Stimulated activated naive CD8-positive, alpha-beta T cell treated with anti-CD3 and anti-CD28 coated beads, Interleukin-15, Interleukin-2, amounts not matched to agents 100 U/mL and 50 U/mL, for 24 hours (primary cell): ENCODE results near the gene CHMP4B.

Source experiments
- ATAC-seq: fragments of 150-1000 bp; cut with Tn5 transposase; one replicate; pipeline ENCODE4 v1.10.0; 2021
- DNase-seq: peaks from one replicate; pipeline ENCODE4 v3.0.0; 2021

Gene CHMP4B

DNA sequence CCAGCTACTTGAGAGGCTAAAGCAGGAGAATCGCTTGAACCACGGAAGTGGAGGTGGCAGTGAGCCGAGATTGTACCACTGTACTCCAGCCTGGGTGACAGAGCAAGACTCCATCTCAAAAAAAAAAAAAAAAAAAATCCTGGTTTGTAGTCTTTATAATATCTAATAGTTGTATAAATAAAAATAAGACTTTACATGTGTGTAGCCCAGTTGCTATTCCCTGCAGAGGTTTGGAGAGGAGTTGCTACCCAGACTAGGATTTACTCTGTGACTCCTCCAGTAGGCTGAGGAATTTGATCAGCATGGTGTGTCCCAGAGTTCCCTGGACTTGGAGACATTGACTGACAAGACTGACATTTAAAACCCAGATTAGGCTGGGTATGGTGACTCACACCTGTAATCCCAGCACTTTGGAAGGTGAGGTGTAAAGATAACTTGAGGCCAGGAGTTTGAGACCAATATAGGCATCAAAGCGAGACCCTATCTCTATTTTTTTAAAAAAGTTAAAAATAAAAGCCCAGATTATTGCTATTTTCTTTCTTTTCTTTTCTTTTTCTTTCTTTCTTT, 10.2 kb downstream of the CHMP4B start:
- DNase-seq, result no peak
- no peak for ATAC-seq

DNA sequence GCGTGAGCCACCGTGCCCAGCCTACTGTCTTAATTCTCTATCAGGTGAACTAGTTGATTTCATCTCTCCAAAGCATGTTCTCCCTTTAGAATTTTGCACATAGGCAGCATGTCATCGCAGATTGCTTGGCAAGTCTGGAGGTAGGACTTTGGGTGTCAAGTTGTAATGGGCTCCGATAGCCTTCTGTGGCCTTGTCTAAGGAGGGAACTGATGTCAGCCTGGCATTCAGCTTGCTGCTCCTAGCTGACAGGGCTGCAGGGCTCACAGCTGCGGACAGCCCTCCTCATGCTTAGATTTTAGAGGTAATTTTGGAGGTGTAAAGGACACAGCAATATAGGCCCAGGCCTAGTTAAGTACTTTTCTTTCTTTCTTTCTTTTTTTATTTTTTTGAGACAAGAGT, 11.3 kb downstream of the CHMP4B start:
- DNase-seq (no peak), ATAC-seq (no peak)

DNA sequence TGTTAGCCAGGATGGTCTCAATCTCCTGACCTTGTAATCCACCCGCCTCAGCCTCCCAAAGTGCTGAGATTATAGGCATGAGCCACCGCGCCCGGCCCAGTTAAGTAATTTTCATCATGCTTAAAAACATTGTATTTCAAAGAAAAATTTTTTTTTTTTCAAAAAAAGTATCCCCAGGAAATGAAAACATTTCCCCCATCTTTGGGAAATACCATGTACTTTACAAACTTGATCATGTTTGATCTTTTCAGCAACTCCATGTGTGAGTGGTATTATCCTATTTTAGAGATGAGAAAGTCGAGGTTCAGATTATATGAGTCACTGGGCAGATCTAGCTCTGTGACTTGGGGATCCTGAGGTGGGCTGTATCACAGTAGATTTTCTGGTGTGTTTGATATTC, 11.8 kb downstream of the CHMP4B start:
- no peak for ATAC-seq
- DNase-seq, result no peak

DNA sequence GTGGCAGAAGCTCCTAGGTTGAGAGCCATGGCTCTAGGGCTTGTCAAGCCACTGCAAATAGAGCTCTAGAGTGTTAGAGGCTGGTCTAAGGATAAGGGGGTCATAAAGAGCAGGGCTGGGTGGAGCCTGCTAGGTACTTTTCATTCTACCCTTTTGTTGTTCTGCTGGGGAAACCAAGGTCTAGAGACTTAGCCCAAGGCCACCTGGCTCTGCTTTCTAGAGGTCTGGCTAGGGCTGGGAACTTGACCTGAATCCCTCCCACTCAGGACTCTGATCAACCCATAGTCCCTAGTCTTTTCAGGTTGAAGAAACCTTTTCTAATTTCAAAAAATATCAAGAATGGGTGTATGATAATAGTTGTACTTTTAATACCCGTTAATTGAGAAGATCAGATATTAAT, 13.7 kb downstream of the CHMP4B start:
- ATAC-seq (no peak), DNase-seq (no peak)

DNA sequence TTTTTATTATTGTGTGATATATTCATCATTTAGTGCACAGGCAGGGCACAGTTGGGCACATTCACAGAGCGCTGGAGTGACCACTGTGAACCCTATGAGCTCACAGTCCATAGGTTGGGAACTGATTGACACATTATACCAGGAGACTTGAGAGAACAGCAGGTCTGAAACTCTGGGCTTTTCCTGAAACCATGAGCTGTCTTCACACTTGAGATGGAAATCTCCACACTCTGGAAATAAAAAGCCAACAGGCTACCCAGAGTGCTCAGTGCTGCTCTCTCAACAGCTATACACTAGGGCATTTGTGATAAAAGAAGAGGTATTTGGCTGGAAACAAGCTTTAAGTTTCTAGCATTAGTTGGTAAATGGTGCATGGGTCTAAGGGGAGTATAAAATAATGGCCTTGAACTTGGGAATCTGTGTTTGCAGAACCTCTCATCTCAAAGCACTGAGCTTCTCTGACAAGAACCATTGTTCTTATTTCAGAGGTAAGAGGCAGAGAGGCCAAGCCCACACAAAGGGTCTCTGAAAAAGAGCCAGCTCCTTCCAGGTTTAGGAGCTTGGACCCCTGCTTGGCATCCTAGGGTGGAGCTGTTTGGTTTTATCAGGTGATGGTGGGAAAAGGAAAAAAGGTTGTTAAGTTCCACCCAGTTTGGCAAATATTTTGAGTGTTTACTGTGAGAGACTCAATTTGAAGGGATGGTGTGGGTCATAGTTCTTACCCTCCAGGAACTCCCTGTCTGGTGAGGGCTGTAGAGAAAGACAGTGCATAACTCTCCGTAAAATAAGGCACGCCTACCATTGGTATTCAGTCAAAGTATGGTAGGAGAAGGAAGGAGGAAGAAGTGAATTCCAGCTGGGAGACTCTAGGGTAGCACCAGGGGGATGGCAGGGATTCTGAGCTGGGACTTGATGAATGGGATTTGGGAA, 14.5 kb downstream of the CHMP4B start:
- ATAC-seq (no peak), DNase-seq (no peak)

DNA sequence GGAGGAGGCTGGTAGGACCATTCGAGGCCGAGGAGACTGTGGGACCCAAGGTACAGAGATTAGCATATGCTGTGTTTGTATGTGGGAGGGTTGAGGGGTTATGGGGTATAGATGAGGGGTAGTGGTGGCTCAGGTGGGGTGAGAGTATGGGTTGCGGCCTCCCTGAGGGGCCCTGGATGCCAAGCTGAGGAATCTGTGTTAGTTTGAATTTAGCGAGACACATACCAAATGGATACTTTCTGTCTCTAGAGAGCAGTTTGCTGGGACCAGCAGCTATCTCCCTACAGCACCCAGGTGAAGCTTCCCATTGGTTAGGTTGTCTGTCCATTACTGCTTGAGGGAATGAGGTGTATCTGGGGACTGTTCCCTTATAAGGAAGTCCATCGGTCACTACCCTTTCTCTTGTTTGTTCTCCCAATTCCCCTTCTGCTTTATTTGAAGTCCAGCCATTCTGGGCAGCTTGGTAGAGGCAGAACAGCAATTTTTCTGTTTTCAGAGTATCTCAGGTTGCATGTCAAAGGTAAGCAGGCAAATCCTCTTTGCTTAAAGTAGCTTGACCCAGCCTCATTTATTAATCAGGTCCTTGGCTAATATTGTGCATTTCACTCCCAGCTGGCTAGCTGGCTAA, 15.2 kb downstream of the CHMP4B start:
- DNase-seq (no peak), ATAC-seq (no peak)

DNA sequence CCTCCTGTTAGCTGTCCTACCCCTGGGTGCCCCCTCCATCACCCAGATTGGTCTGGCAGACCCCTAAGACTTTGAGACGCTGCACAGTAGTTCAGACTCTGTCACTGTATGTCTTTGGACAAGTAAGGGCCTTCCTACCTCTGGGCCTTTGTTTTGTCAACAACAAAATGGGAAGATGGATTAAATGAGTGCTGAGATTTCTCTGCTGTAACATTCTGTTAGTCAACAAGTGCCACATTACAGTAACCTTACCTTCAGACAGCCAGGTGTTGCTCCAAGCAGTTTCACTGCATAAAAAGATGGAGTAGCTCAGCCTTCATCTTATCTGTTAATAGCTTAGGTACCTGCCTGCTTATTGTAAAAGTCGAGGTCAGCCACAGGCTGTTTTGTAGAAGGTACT, 16.0 kb downstream of the CHMP4B start:
- no peak for DNase-seq
- ATAC-seq, result no peak

DNA sequence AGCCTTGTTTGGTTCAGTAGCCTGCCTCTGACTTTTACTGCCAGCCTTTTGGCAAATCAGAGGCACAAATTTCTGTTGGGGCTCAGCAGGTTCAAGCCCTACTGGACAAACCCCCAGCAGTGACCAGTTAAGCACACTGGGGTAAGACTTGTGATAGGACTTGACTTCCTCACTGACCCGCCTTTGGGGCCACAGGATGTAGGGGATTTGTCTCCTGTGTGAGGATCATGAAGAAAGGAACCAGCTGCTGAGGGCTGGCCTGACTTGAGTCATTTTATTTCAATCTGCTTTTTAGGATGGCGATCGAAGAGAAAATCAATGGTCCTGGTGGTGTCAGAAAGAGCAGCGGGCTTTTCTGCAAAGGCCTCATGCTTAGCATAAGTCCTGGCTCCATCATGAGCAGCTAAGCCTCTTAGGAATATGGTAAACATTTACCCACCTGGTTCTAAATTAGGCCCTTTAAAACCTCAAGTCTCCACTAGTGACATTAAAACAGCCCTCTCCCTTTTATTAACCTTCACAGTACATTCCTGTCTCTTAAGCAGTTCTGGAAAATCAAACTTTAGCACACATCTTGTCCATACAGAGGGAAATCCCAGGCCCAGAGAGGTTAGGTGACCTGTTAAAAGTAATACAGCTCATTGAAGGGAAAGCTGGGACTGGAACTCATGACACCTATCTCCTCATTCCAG, 16.6 kb downstream of the CHMP4B start:
- ATAC-seq (no peak), DNase-seq (no peak)

DNA sequence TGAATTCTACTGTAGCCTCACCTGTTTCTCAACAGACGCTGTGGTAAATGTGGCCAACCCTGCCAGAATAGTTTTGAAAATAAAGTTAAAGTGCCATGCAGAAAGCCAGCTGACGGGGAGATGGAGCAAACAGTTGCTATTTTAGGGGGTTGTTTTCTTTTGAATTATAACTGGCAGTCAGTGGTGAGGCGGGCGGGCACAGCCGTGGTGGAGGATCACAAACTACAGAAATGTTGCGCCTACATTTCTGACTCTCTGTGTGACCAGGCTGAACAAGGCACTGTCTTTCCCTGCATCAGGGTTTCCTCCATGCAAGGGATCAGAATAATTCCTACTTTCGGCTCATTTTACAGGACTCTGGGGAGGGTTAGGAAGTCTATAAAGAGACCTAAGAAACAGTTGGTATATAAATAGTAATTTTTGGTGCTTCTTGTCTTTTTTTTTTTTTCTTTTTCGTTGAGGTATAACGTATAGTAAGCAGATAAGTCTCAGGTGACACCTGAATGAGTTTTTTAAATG, 17.2 kb downstream of the CHMP4B start:
- DNase-seq (no peak), ATAC-seq (no peak)

DNA sequence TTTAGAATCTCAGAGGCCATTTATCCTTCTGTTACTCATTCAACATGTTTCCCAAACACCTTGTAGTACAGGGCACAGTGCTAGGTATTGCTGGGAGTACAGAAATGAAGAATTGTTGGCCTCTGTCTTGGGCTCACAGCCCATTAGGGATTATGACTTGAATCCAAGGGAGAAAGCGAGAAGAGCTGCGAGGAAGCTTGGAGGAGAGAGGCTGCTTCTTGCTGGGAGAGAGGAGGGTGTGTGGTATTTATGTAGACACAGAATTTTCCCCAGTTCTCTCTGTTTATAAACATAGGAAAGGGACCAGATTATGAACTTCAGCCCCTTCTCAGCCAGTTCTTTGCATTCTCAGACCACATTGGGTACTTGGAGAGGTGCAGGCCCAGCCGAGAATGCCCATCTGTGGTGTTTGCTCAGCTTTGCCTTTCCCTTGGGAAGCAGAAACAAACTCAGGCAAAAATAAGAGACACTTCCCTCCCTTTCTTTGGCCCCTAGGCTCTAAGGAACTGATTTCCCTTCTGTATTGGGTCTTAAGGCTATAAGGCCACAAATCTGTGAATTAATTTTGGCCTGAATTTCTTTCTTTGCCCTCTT, 17.9 kb downstream of the CHMP4B start:
- ATAC-seq, result no peak
- no peak for DNase-seq

DNA sequence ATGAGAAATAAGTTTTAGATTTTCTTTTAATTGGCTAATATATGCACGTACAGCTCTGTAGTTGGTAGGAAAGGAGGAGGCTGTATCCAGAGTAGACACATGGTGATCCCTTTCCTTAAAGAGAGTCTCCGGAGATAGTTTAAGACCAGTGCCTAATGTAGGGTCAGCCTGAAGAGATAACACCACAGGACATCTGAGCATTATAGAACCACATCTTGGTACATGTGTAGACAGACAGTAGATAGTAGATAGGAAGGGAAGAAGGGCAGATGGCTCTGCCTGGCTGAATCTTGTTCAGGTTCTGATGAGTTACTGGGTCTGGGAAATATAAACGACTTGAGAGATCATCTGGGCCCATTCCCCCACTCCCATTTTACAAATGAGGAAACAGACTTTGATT, 18.5 kb downstream of the CHMP4B start:
- ATAC-seq, result no peak
- no peak for DNase-seq

DNA sequence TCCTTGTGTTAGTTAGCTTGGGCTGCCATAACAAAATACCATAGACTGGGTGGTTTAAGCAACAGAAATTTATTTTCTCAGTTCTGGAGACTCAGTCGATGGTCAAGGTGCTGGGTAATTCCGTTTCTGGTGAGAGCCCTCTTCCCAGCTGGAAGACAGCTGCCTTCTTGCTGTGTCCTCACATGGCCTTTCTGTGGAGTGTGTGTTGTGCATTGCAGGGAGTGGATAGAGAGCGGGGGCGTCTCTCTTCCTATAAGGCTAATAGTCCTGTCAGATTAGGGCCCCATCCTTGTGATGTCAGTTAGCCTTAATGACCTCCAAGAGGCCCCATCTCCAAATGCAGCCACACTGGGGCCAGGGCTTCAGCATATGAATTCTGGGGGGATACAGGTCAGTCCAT, 19.2 kb downstream of the CHMP4B start:
- ATAC-seq, result no peak
- no peak for DNase-seq

DNA sequence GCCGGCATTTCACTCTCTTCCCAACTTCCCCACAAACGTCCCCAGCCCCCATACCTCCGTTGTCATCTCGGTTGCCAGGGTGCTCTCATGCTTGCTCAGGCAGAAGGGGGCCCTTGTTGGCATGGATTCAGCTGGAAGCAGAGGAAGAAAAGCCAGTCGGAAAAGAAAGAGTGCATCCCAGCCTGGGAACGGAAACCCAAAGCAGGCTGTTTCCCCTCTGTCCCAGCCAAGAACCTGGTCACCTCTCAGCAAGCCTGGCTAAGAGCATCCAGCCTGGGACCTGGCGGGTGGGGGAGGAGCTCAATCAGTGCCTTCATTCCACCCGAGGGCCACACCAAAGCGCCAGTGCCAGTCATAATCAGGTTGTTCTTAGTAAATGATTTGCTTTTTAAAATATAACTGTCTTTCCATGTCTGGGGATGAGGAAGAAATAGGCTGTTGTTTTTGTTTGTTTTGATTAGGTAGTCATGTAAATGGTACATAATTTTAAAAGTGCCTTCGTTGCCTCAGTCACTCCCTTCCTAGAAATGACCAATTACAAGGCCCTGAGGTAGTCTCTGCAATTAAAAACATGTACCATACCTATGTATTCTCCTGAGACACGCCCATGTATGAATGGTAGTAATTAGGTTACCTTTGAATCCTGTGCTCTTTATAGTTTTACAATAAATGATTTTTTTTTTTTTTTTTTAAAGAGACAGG, 21.1 kb downstream of the CHMP4B start:
- no peak for ATAC-seq
- DNase-seq, result no peak

DNA sequence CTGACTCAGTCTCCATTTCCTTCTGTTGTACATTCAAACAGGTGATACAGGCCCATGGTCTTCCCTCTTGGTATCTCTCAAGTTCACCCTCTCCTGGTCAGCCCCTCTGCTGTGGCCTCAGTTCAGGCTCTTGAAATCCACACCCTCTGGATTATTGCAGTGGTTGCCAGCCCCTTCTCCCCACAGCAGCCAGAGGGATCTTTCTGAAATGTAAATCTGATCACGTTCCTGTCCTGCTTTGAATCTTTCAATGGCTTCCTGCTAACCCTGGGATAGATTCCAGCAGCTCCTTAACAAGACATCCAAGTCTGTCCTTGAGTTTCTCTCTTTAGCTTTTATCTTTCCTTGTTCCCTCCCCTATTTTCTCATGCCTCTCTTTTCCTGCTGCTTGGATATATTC, 22.2 kb downstream of the CHMP4B start:
- DNase-seq (no peak), ATAC-seq (no peak)

DNA sequence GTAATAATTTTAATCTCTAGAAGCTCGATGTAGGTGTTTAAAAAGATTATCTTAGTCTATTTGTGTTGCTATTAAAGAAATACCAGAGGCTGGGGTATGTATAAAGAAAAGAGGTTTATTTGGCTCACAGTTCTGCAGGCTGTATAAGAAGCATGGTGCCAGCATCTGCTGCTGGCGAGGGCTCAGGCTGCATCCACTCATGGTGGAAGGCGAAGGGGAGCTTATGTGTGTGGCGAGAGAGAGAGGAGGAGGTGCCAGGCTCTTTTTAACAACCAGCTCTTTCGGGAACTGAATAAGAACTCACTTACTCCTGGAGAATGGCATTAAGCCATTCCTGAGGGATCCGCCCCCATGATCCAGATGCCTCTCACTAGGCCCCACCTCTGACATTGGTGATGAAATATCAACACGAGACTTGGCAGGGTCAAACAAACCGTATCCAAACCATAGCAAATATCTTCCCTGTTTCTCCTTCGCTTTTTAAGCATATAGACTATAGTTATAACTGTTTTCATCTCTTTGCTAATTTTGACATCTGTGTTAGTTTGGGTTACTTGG, 24.5 kb downstream of the CHMP4B start:
- ATAC-seq (no peak), DNase-seq (no peak)

DNA sequence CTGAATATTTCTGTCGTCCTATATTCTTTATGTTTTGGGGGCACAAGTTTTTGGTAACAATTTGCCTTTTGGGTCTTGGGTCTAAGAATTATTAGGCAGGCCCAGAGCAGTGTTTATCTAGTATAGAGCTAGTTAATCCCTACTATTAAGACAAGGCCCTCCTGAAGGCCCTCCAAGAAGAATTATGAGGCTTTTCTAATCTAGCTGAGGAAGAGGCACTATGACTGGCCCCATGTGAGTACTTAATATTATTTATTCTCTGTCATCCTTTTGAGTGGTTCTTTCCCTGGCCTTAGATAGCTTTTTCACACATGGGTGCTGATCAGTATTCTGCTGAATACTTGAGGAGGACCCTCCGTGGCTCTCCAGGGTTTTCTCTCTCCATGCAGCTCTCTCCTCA, 25.1 kb downstream of the CHMP4B start:
- DNase-seq, result no peak

DNA sequence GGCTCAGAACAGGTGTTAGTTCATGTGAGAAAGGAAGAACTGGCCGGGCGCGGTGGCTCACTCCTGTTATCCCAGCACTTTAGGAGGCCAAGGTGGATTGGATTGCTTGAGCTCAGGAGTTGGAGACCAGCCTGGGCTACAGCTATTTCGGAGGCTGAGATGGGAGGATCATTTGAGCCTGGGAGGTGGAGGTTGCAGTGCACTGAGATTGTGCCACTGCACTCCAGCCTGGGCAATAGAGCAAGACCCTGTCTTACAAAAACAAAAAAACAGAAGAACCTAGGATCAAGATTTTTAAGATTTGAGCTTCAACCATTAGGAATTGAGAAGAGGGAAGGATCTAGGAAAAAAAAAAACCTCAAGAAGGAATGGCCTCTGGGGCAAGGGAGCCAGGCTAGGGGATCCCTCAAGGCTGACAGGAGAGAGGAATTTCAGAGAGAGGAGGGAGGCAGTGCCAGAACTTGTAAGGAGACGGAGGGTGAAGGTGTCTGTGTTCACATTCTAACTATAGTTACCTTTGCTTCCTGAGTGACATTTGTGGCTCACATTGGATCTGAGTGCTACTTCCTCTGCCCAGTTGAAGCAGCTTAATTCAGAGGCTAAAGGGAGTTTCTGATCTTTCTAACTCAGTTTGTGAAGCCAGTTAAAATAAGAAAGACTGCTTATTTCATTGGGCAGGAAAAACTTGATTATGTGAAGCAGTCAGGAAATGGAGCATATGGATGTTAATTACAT, 26.1 kb downstream of the CHMP4B start:
- DNase-seq (no peak), ATAC-seq (no peak)

More for the DNA sequence above, 25.1 kb downstream of the CHMP4B start:
- ATAC-seq, result no peak

DNA sequence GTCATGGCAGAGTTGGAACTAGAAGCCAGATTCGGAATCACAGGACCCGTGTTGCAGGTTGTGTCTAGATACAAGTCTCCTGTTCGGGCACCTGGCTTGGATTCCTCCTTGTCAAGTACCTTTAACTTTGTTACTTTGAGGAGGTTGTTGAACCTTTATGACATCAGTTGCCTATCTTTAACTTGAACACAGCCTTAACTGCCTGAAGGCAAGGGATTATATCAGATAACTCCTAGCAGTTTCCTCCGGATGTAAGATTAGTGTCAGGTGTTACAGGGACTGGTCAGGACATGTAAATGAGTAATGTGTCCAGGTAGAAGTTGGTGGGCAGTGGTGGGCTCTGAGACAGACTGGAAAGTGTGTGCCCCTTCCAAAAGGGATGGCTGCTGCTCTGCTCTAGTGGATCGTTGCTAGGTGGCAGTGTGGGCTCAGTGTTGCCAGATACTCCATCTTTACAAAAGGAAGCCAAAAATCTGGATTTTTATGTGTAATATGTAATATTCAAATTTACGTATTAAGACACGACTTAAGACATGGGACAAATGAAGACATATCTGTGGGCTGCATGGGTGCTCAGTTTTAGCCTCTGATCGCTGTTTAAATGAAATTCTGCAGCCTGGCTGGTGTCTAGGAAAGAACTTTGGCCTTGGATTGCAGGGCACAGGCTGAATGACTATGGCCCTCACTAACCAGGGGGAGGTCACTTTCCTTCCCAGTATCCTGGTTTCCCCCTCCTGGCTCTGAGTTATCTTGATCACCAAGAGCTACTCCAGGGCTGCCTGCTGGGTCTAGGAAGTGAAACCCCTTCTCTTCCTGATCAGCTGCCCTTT, 27.1 kb downstream of the CHMP4B start:
- no peak for DNase-seq
- ATAC-seq, result no peak

DNA sequence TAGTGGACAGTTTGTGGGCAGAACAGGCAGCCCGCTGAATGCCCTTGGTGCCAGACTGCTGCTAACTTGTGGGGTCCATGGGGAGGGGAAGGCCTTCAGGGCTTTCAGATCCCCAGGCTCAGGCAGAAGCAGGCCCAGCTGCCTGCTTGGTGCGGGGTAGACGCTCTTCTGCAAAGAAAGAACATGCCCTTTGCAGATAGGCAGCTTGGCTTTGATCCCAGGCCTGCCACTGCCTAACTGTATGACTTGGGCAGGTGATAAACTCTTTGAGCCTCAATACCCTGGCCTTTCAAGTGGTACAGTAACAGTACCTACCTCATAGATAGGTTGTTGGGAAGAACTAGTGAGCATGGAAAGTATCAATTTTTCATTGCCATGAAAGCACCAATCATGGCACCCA, 28.4 kb downstream of the CHMP4B start:
- no peak for ATAC-seq
- DNase-seq, result no peak

DNA sequence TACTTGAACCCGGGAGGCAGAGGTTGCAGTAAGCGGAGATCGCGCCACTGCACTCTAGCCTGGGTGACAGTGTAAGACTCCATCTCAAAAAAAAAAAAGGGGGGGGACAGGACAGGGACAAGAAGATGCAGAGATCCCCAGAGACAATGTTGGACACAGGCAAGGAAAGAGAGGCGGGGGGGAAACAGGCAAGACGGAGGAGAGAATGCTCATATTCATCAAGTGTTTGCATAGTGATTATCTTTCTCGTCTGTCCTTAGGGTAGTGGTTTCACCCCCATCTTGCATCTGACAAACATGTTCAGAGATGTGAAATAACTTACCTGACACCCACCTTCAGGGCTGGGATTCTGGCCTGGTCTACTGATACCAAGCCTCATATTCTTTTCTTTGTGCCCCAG, 29.0 kb downstream of the CHMP4B start:
- DNase-seq (no peak), ATAC-seq (no peak)
